ENCODE results near the gene PRPF40B. TPM values are rescaled to one million over a fixed set of nuclear protein-coding genes. Genes with fewer than 3 reads are reported as not detected.

Gene PRPF40B
- total RNA-seq, 6 experiments from 2014 or later, result 4.7 to 8.2 (median 6.3) TPM

GRCh38 chr12:49654715-49655114 is 31.4 kb downstream of the PRPF40B start:
- Histone ChIP-seq H3K9me3 (no peaks in the 10 kb centered on the region), H3K4me3 (no peak overlapping the region), H3K27me3 (no peaks in the 10 kb centered on the region), H3K4me1 (no peaks in the 10 kb centered on the region), H3K27ac (no peak overlapping the region), H3K36me3 (no peaks in the 10 kb centered on the region)
- no peak for ATAC-seq
- WGBS (ENCODE audit: insufficient coverage, low coverage, low lambda C conversion rate, missing lambda C conversion rate), result no CpG with 5 or more reads among the region's 5 CpGs
- TF ChIP-seq CTCF (IDR thresholded peaks at IDR 0.05) (no peak), POLR2A (IDR thresholded peaks at IDR 0.05) (no peak)
- DNase-seq, result no peak
- intact Hi-C loops (cut with DNase I), result no loop called here

DNA sequence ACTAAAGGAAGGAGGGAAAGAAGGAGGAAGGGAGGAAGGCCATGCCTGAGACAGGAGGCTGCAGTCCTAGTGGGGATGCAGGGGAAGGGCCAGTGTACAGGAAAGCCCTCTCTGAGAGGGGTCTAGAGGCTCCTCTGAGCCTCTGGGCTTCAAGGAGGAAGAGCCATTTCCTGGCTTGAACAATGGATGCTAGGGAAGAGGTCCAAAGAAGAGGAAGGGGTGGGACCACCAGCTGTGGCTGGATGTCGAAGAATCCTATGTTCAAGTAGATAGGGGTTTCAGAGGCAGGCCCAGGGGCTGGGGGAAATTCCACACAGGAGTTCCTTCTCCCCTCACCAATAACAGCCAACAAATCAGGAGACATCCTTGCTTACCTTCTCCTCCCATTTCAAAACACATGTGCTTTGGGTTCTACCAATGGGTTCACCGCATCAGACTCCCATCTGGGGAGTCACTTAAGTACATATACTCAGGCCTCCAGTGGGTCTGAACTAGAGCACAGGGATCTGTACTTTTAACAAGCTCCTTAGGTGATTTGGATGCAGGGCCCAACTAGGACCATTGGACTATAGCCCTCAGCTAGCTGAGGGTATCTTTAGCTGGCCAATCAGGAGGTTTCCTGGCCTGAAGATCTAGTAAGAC is 32.4 kb downstream of the PRPF40B start:
- no peak for DNase-seq

GRCh38 chr12:49658276-49658675 is 34.9 kb downstream of the PRPF40B start:
- Histone ChIP-seq H3K4me3 (no peak overlapping the region), H3K9me3 (no peaks in the 10 kb centered on the region), H3K4me1 (peaks cover 0 to 2% (median 0%) of the 10 kb centered on the region in 4 donors), H3K27ac (no peak overlapping the region), H3K36me3 (no peaks in the 10 kb centered on the region), H3K27me3 (no peaks in the 10 kb centered on the region)
- no peak for TF ChIP-seq POLR2A (IDR thresholded peaks at IDR 0.05)
- no peak for TF ChIP-seq CTCF (IDR thresholded peaks at IDR 0.05)
- DNase-seq (no peak), ATAC-seq (no peak)
- 73% methylated on average over 3 of the region's 13 CpGs for WGBS (ENCODE audit: insufficient coverage, low coverage, low lambda C conversion rate, missing lambda C conversion rate)
- intact Hi-C loops (cut with DNase I), result no loop called here

More for the DNA sequence above, 32.4 kb downstream of the PRPF40B start:
- intact Hi-C loops (cut with DNase I), result no loop called here
- H3K9me3 ChIP-seq, result no peaks in the 10 kb centered on the region
- no peaks in the 10 kb centered on the region for H3K36me3 ChIP-seq
- H3K4me1 ChIP-seq, result no peaks in the 10 kb centered on the region
- no peak overlapping the region for H3K4me3 ChIP-seq
- H3K27ac ChIP-seq, result no peak overlapping the region
- H3K27me3 ChIP-seq, result no peaks in the 10 kb centered on the region
- ATAC-seq, result peak; percentile 30 to 63 (median 57)
- TF ChIP-seq CTCF (IDR thresholded peaks at IDR 0.05) (no peak), POLR2A (IDR thresholded peaks at IDR 0.05) (no peak)
- 86% methylated on average over 1 of the region's 2 CpGs for WGBS (ENCODE audit: insufficient coverage, low coverage, low lambda C conversion rate, missing lambda C conversion rate)

- H3K4me1 ChIP-seq, result peaks cover 0 to 7% (median 3%) of the 10 kb centered on the region in 4 donors
- WGBS (ENCODE audit: insufficient coverage, low coverage, low lambda C conversion rate, missing lambda C conversion rate), result 0% methylated on average over 1 of the region's 1 CpG
- H3K36me3 ChIP-seq, result no peaks in the 10 kb centered on the region
- TF ChIP-seq POLR2A (IDR thresholded peaks at IDR 0.05) (no peak), CTCF (IDR thresholded peaks at IDR 0.05) (no peak)
- DNase-seq, result no peak
- no peak overlapping the region for H3K27ac ChIP-seq
- H3K9me3 ChIP-seq, result no peaks in the 10 kb centered on the region
- ATAC-seq, result no peak
- no peak overlapping the region for H3K4me3 ChIP-seq
- intact Hi-C loops (cut with DNase I), result no loop called here
- no peaks in the 10 kb centered on the region for H3K27me3 ChIP-seq
These were observed 36.4 kb downstream of the PRPF40B start for GRCh38 chr12:49659753-49660152.

All from right lobe of liver (tissue), 6 donors.